HCT116 (cell line): ENCODE measurements around the gene WDR5. TPM values are rescaled to one million over a fixed set of nuclear protein-coding genes. Genes with fewer than 3 reads are reported as not detected.

Experiments used
- ATAC-seq: fragments of 200-7000 bp; cut with Tn5 transposase; 2 replicates; pipeline ENCODE4 v1.9.1; 2020; ENCODE audit warnings: mild to moderate bottlenecking, moderate library complexity
- BruUV-seq: library from RNA; stranded (reverse); fragments of 400-500 nt; replicated peaks from 2 replicates; lab custom pipeline; 2021; lab: Mats Ljungman, UMichigan
- CTCF ChIA-PET: fragments of 300-600 bp; sonication (Branson Sonifier 250); formaldehyde crosslinking; loops from one replicate; lab custom pipeline; 2021; ENCODE audit warnings: antibody characterized with exemption; lab: Charles Lee
- POLR2A ChIA-PET: fragments of 300-600, 350-600 bp; sonication (Branson Sonifier 250); formaldehyde crosslinking; loops from one replicate; lab custom pipeline; 2021; ENCODE audit warnings: antibody characterized with exemption; lab: Charles Lee
- RAD21 ChIA-PET, 2 experiments: fragments of 300-600 bp; sonication (Branson Sonifier 250); formaldehyde crosslinking; loops; one replicate each; lab custom pipeline; 2023; ENCODE audit warnings: low total read pairs in 2 of 2; ENCODE audit not compliant: uncharacterized antibody in 2 of 2, unreplicated experiment in 2 of 2, low non-redundant PET in 1 of 2; lab: Charles Lee
- DNase-seq: peaks from one replicate; pipeline ENCODE4 v3.0.0-alpha.2; 2010; ENCODE audit warnings: low read depth, low spot score
- H2AFZ ChIP-seq: fragments of 200-600 bp; shearing (Covaris generic), sonication (generic); 2 replicates; pipeline ENCODE4 v1.6.1; 2017; ENCODE audit warnings: low read depth, mixed run types, mixed read lengths, antibody characterized with exemption, low read length; ENCODE audit not compliant: poor library complexity, severe bottlenecking
- H3K27ac ChIP-seq: 2 replicates; pipeline ENCODE4 v1.5.1; 2012; ENCODE audit warnings: low read depth, low read length
- H3K27me3 ChIP-seq: fragments of 200-600 bp; sonication (generic); 2 replicates; pipeline ENCODE4 v1.6.1; 2016; ENCODE audit warnings: mixed run types, low read length, mixed read lengths; ENCODE audit not compliant: insufficient read depth
- H3K36me3 ChIP-seq, 2 experiments: fragments of 200-500 bp in 1 of 2; fragments of 200-600 bp in 1 of 2; sonication (Bioruptor generic) in 1 of 2; sonication (generic) in 1 of 2; 2 replicates each; pipeline versions ENCODE4 v1.5.1 to v1.6.1; 2014 to 2016; ENCODE audit warnings: low read length in 2 of 2, inconsistent platforms in 1 of 2, mixed read lengths in 1 of 2, mixed run types in 1 of 2; ENCODE audit not compliant: insufficient read depth in 2 of 2, control insufficient read depth in 1 of 2
- H3K4me1 ChIP-seq, 2 experiments: fragments of 200-600 bp in 1 of 2; sonication (generic) in 1 of 2; 2 replicates each; pipeline versions ENCODE4 v1.5.1 to v1.6.1; 2012 to 2017; ENCODE audit warnings: low read length in 2 of 2, inconsistent platforms in 1 of 2, mild to moderate bottlenecking in 1 of 2, mixed read lengths in 1 of 2, mixed run types in 1 of 2, moderate library complexity in 1 of 2; ENCODE audit not compliant: insufficient read depth in 2 of 2, control insufficient read depth in 1 of 2
- H3K4me2 ChIP-seq: fragments of 200-600 bp; sonication (generic); 2 replicates; pipeline ENCODE4 v1.6.1; 2017; ENCODE audit warnings: mixed run types, low read length, mixed read lengths
- H3K4me3 ChIP-seq, 2 experiments: fragments of 200-600 bp in 1 of 2; sonication (generic) in 1 of 2; replicated peaks in 1 of 2; 2 replicates each; pipeline ENCODE4 v1.5.1; 2011 to 2016; ENCODE audit warnings: low read length in 2 of 2, control low read depth in 1 of 2, low read depth in 1 of 2, mild to moderate bottlenecking in 1 of 2, mixed read lengths in 1 of 2, mixed run types in 1 of 2
- H3K79me2 ChIP-seq: fragments of 200-600 bp; sonication (generic); 2 replicates; pipeline ENCODE4 v1.6.1; 2017; ENCODE audit warnings: mild to moderate bottlenecking, mixed run types, low read length, moderate library complexity, mixed read lengths; ENCODE audit not compliant: insufficient read depth
- H3K9ac ChIP-seq: fragments of 200-600 bp; sonication (generic); 2 replicates; pipeline ENCODE4 v1.6.1; 2016; ENCODE audit warnings: low read length, mixed read lengths
- H3K9me2 ChIP-seq: fragments of 200-600 bp; sonication (generic), shearing (Covaris generic); 2 replicates; pipeline ENCODE4 v1.6.1; 2017; ENCODE audit warnings: mixed run types, mild to moderate bottlenecking, moderate library complexity; ENCODE audit not compliant: insufficient read depth
- H3K9me3 ChIP-seq, 2 experiments: fragments of 200-500 bp in 1 of 2; fragments of 200-600 bp in 1 of 2; sonication (Bioruptor generic) in 1 of 2; sonication (generic) in 1 of 2; 2 replicates each; pipeline ENCODE4 v1.6.1; 2014 to 2017; ENCODE audit warnings: low read length in 2 of 2, mixed read lengths in 2 of 2, inconsistent platforms in 1 of 2, low read depth in 1 of 2, mild to moderate bottlenecking in 1 of 2, mixed run types in 1 of 2, moderate library complexity in 1 of 2; ENCODE audit not compliant: control insufficient read depth in 1 of 2, insufficient read depth in 1 of 2
- H4K20me1 ChIP-seq: fragments of 200-600 bp; sonication (generic), shearing (Covaris generic); 2 replicates; pipeline ENCODE4 v1.6.1; 2017; ENCODE audit warnings: mixed run types, mild to moderate bottlenecking, moderate library complexity; ENCODE audit not compliant: insufficient read depth
- ATF3 ChIP-seq: IDR thresholded peaks from 2 replicates; pipeline ENCODE4 v1.6.1; 2012
- EGR1 ChIP-seq: IDR thresholded peaks from 2 replicates; pipeline ENCODE4 v1.6.1; 2012; ENCODE audit warnings: low read depth
- ELF1 ChIP-seq: IDR thresholded peaks from 2 replicates; pipeline ENCODE4 v1.6.1; 2012; ENCODE audit warnings: low read depth, borderline replicate concordance
- EZH2 ChIP-seq: fragments of 200-600 bp; sonication (generic); IDR thresholded peaks from 2 replicates; pipeline ENCODE4 v1.6.1; 2017; ENCODE audit warnings: antibody characterized with exemption, mixed run types
- FOSL1 ChIP-seq: IDR thresholded peaks from 2 replicates; pipeline ENCODE4 v1.6.1; 2012; ENCODE audit warnings: low read depth
- POLR2A ChIP-seq: IDR thresholded peaks from 2 replicates; pipeline ENCODE4 v1.7.0; 2011; ENCODE audit warnings: borderline replicate concordance; ENCODE audit not compliant: insufficient read depth, insufficient read length; ENCODE audit errors: extremely low read depth
- POLR2AphosphoS5 ChIP-seq: IDR thresholded peaks from 2 replicates; pipeline ENCODE4 v1.6.1; 2011; ENCODE audit warnings: mild to moderate bottlenecking, low read depth, low read length, moderate library complexity
- REST ChIP-seq: IDR thresholded peaks from 2 replicates; pipeline ENCODE4 v1.6.1; 2012; ENCODE audit warnings: low read depth
- SIN3A ChIP-seq: IDR thresholded peaks from 2 replicates; pipeline ENCODE4 v1.6.1; 2012; ENCODE audit warnings: low read depth
- SP1 ChIP-seq: IDR thresholded peaks from 2 replicates; pipeline ENCODE4 v1.6.1; 2012; ENCODE audit warnings: low read depth
- SRF ChIP-seq: IDR thresholded peaks from 2 replicates; pipeline ENCODE4 v1.6.1; 2012; ENCODE audit warnings: low read depth
- TCF7L2 ChIP-seq: IDR thresholded peaks from 2 replicates; pipeline ENCODE4 v1.7.0; 2011; ENCODE audit warnings: borderline replicate concordance, inconsistent platforms; ENCODE audit not compliant: insufficient read depth, insufficient read length; ENCODE audit errors: extremely low read depth
- YY1 ChIP-seq: IDR thresholded peaks from 2 replicates; pipeline ENCODE4 v1.6.1; 2011; ENCODE audit warnings: low read length, low read depth, moderate library complexity, mild to moderate bottlenecking; ENCODE audit not compliant: insufficient replicate concordance; ENCODE audit errors: extremely low read depth
- ZFX ChIP-seq: fragments of 450-650 bp; IDR thresholded peaks from 2 replicates; pipeline ENCODE4 v1.6.1; 2017
- ZNF274 ChIP-seq: fragments of 200-500 bp; sonication (Bioruptor generic); IDR thresholded peaks from 2 replicates; pipeline ENCODE4 v1.6.1; 2014; ENCODE audit warnings: mild to moderate bottlenecking, low read depth, low read length, inconsistent platforms
- intact Hi-C: fragments of 100-400 bp; cut with micrococcal nuclease; formaldehyde crosslinking; loops from 2 replicates; pipeline ENCODE4 v1.10.0; 2022
- total RNA-seq: library from RNA; stranded (reverse); gene quantifications from one replicate; pipeline ENCODE4 v1.2.1, GENCODE V29; 2021; ENCODE audit not compliant: unreplicated experiment

The WDR5 gene
- total RNA-seq, 1 experiment from 2014 or later: 55.8 TPM

GRCh38 chr9:134141906-134142305 lies 6.0 kb downstream of the WDR5 start:
- H3K9me2 ChIP-seq: no peaks in the 10 kb centered on the region
- no peak overlapping the region for H3K9ac ChIP-seq
- TF ChIP-seq SIN3A: no peak
- no peak for TF ChIP-seq YY1
- no peak for TF ChIP-seq POLR2AphosphoS5
- no peak for TF ChIP-seq TCF7L2
- no peak for TF ChIP-seq FOSL1
- no peak for TF ChIP-seq EGR1
- TF ChIP-seq ZFX: no peak
- no peak for TF ChIP-seq ZNF274
- TF ChIP-seq ATF3: no peak
- no peak for TF ChIP-seq REST
- no peak for TF ChIP-seq SP1
- no peak for TF ChIP-seq POLR2A
- TF ChIP-seq EZH2: no peak
- no peak for TF ChIP-seq SRF
- no peak for TF ChIP-seq ELF1
- BruUV-seq: no TSS peak
- H3K4me2 ChIP-seq: no peak overlapping the region
- peaks cover 71% of the 10 kb centered on the region for H3K79me2 ChIP-seq
- ATAC-seq (no peak), DNase-seq (no peak)
- H3K4me1 ChIP-seq: peaks cover 2 to 9% of the 10 kb centered on the region in 2 experiments; a peak in 3 of 4 replicates
- intact Hi-C loops: no loop called here
- no peak overlapping the region for H2AFZ ChIP-seq
- ChIA-PET POLR2A (no interaction called here), CTCF (no interaction called here), RAD21 (no interaction called here)
- H3K36me3 ChIP-seq: peaks cover 31 to 48% of the 10 kb centered on the region in 2 experiments
- H3K4me3 ChIP-seq: no peak overlapping the region
- H3K27ac ChIP-seq: no peak overlapping the region
- H3K9me3 ChIP-seq: no peaks in the 10 kb centered on the region
- no peaks in the 10 kb centered on the region for H3K27me3 ChIP-seq
- H4K20me1 ChIP-seq: peaks cover 7% of the 10 kb centered on the region; the same call in 1 of the 2 replicates
